ENCODE results near the gene RHOXF2B.
"Not testable (repeated sequence)": the region's sequence is repeated elsewhere in the genome, so short reads cannot be mapped to it uniquely, and the experiment has no call there.

DNA sequence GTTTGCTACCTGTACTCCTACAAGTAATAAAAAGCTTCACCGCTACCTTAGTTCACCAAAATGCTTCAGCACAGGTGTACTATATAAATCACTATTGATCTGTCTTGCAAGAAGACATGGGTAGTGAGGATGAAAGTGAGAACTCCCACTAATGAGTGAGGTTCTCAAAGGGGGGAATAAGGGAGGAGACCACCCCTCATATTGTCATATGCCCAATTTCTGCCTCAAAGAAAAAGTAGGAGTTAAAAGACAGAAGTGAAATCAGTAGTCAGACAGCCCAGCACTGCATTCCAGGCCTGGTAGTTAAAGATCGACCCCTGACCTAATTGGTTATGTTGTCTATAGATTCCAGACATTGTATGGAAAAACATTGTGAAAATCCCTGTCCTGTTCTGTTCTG lies 23.6 kb upstream of the RHOXF2B start:
- TF ChIP-seq, protein P1, sequence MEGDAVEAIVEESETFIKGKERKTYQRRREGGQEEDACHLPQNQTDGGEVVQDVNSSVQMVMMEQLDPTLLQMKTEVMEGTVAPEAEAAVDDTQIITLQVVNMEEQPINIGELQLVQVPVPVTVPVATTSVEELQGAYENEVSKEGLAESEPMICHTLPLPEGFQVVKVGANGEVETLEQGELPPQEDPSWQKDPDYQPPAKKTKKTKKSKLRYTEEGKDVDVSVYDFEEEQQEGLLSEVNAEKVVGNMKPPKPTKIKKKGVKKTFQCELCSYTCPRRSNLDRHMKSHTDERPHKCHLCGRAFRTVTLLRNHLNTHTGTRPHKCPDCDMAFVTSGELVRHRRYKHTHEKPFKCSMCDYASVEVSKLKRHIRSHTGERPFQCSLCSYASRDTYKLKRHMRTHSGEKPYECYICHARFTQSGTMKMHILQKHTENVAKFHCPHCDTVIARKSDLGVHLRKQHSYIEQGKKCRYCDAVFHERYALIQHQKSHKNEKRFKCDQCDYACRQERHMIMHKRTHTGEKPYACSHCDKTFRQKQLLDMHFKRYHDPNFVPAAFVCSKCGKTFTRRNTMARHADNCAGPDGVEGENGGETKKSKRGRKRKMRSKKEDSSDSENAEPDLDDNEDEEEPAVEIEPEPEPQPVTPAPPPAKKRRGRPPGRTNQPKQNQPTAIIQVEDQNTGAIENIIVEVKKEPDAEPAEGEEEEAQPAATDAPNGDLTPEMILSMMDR (conservative IDR thresholded peaks at IDR 0.05; ENCODE audit: low read length): not testable (repeated sequence)
- not testable (repeated sequence) for TF ChIP-seq EZH2phosphoT487 (IDR thresholded peaks at IDR 0.05; ENCODE audit: borderline replicate concordance)
